Keratinocyte (primary cell): Measurements from ENCODE around the gene CDH13. TPM values are rescaled to one million over a fixed set of nuclear protein-coding genes. Genes with fewer than 3 reads are reported as not detected.

ENCODE experiments used
- DNase-seq: peaks from one replicate; pipeline ENCODE4 v3.0.0-alpha.2; 2011; ENCODE audit warnings: low read depth, missing footprints, low spot score
- FAIRE-seq: peaks from 2 replicates; lab custom pipeline; 2011; peaks lifted over from hg19 to GRCh38; lab: Jason Lieb, UNC
- H2AFZ ChIP-seq: 2 replicates; pipeline ENCODE4 v1.6.0; 2012; ENCODE audit warnings: low read length, control low read depth, inconsistent platforms; ENCODE audit not compliant: control insufficient read depth
- H3K27ac ChIP-seq: 2 replicates; pipeline ENCODE4 v1.5.1; 2011; ENCODE audit warnings: low read length; ENCODE audit not compliant: control insufficient read depth, insufficient read depth
- H3K27me3 ChIP-seq: 3 replicates; pipeline ENCODE4 v1.6.0; 2011; ENCODE audit warnings: low read length; ENCODE audit not compliant: control insufficient read depth, insufficient read depth; ENCODE audit errors: extremely low read depth
- H3K36me3 ChIP-seq, 2 experiments: 2 replicates in 1 of 2; 3 replicates in 1 of 2; pipeline ENCODE4 v1.5.1; 2011; ENCODE audit warnings: low read length in 2 of 2, mild to moderate bottlenecking in 1 of 2; ENCODE audit not compliant: control insufficient read depth in 2 of 2, insufficient read depth in 2 of 2; ENCODE audit errors: extremely low read depth in 1 of 2
- H3K4me1 ChIP-seq: 3 replicates; pipeline ENCODE4 v1.5.1; 2011; ENCODE audit warnings: low read length; ENCODE audit not compliant: control insufficient read depth, insufficient read depth; ENCODE audit errors: extremely low read depth
- H3K4me2 ChIP-seq: 3 replicates; pipeline ENCODE4 v1.6.0; 2011; ENCODE audit warnings: low read depth, low read length; ENCODE audit not compliant: control insufficient read depth, insufficient read depth; ENCODE audit errors: extremely low read depth
- H3K4me3 ChIP-seq, 3 experiments: fragments of 200-600 bp in 1 of 3; sonication (generic) in 1 of 3; 2 replicates in 2 of 3; 3 replicates in 1 of 3; pipeline ENCODE4 v1.5.1; 2011 to 2016; ENCODE audit warnings: low read length in 3 of 3, mild to moderate bottlenecking in 3 of 3, control low read depth in 2 of 3, inconsistent platforms in 1 of 3, low read depth in 1 of 3, mixed read lengths in 1 of 3, mixed run types in 1 of 3, moderate library complexity in 1 of 3; ENCODE audit not compliant: control insufficient read depth in 2 of 3, insufficient read depth in 2 of 3; ENCODE audit errors: extremely low read depth in 1 of 3
- H3K79me2 ChIP-seq: 2 replicates; pipeline ENCODE4 v1.6.0; 2012; ENCODE audit warnings: low read length; ENCODE audit not compliant: control insufficient read depth, insufficient read depth
- H3K9ac ChIP-seq: 3 replicates; pipeline ENCODE4 v1.6.0; 2011; ENCODE audit warnings: low read length; ENCODE audit not compliant: control insufficient read depth, insufficient read depth; ENCODE audit errors: extremely low read depth
- H3K9me1 ChIP-seq: 3 replicates; pipeline ENCODE4 v1.6.0; 2011; ENCODE audit warnings: low read length; ENCODE audit not compliant: control insufficient read depth, insufficient read depth; ENCODE audit errors: extremely low read depth
- H3K9me3 ChIP-seq: 2 replicates; pipeline ENCODE4 v1.5.1; 2012; ENCODE audit warnings: low read depth, low read length; ENCODE audit not compliant: control insufficient read depth
- H4K20me1 ChIP-seq: 3 replicates; pipeline ENCODE4 v1.6.0; 2011; ENCODE audit warnings: low read length; ENCODE audit not compliant: control insufficient read depth, insufficient read depth; ENCODE audit errors: extremely low read depth
- CTCF ChIP-seq, 3 experiments: IDR thresholded peaks in 1 of 3; conservative IDR thresholded peaks in 1 of 3; optimal IDR thresholded peaks in 1 of 3; 2 replicates in 2 of 3; 3 replicates in 1 of 3; pipeline versions ENCODE3 to v1.5.1; 2011; ENCODE audit warnings: low read length in 3 of 3, mild to moderate bottlenecking in 3 of 3, moderate library complexity in 2 of 3, control low read depth in 1 of 3, inconsistent platforms in 1 of 3; ENCODE audit not compliant: insufficient read depth in 2 of 3; ENCODE audit errors: extremely low read depth in 1 of 3
- EZH2 ChIP-seq: IDR thresholded peaks from one replicate; pipeline ENCODE4 v1.6.1; 2012; ENCODE audit warnings: inconsistent platforms, mild to moderate bottlenecking, low read length, moderate library complexity
- dilution Hi-C: fragments of 300-500 bp; cut with MboI; formaldehyde crosslinking; loops from one replicate; pipeline ENCODE4 v1.7.0; 2020; ENCODE audit warnings: low sequenced_read_pairs; ENCODE audit not compliant: extremely low pct_ligation_motif_present
- polyA plus RNA-seq, 5 experiments: library from polyadenylated mRNA; depleted of rRNA in 3 of 5; stranded (reverse) in 3 of 5; stranded (forward) in 1 of 5; unstranded in 1 of 5; fragments of >200 nt; gene quantifications; 1 replicate in 1 of 5; 2 replicates in 3 of 5; 3 replicates in 1 of 5; pipeline versions ENCODE4 v1.2.1 to v1.2.3, GENCODE V29; 2011 to 2012; ENCODE audit warnings: missing spikeins in 2 of 5, low read depth in 1 of 5, low replicate concordance in 1 of 5

Gene CDH13
- polyA plus RNA-seq, 1 donor (not counting 4 experiments of a cell fraction or from before 2014, with no cell fraction given): 111 TPM

GRCh38 chr16:82784573-82784968 is 157.8 kb downstream of the CDH13 start:
- no peaks in the 10 kb centered on the region for H3K9me1 ChIP-seq
- no peak for FAIRE-seq
- H3K36me3 ChIP-seq: peaks cover 0 to 5% of the 10 kb centered on the region in 2 experiments
- no peak for DNase-seq
- TF ChIP-seq CTCF (optimal IDR thresholded peaks at IDR 0.05 in 1 of 3, IDR thresholded peaks at IDR 0.05 in 1 of 3, conservative IDR thresholded peaks at IDR 0.05 in 1 of 3; ENCODE audit: extremely low read depth in 1 of 3, insufficient read depth in 2 of 3, low read length in 3 of 3) (no peak), EZH2 (no peak)
- no peak overlapping the region for H3K4me3 ChIP-seq
- dilution Hi-C loops: no loop called here
- H3K4me1 ChIP-seq: no peaks in the 10 kb centered on the region
- no peaks in the 10 kb centered on the region for H3K9me3 ChIP-seq
- H4K20me1 ChIP-seq: peaks cover 8% of the 10 kb centered on the region
- no peaks in the 10 kb centered on the region for H3K27me3 ChIP-seq
- peaks cover 8% of the 10 kb centered on the region for H3K79me2 ChIP-seq
- no peak overlapping the region for H3K9ac ChIP-seq
- H3K27ac ChIP-seq: no peak overlapping the region
- H3K4me2 ChIP-seq: no peak overlapping the region
- no peak overlapping the region for H2AFZ ChIP-seq

- H4K20me1 ChIP-seq: peaks cover 3% of the 10 kb centered on the region
- no peaks in the 10 kb centered on the region for H3K27me3 ChIP-seq
- dilution Hi-C loops: no loop called here
- no peaks in the 10 kb centered on the region for H3K9me3 ChIP-seq
- H2AFZ ChIP-seq: no peak overlapping the region
- H3K4me1 ChIP-seq: no peaks in the 10 kb centered on the region
- H3K4me2 ChIP-seq: no peak overlapping the region
- DNase-seq: no peak
- peaks cover under 1% of the 10 kb centered on the region for H3K79me2 ChIP-seq
- no peak overlapping the region for H3K4me3 ChIP-seq
- no peak overlapping the region for H3K27ac ChIP-seq
- TF ChIP-seq CTCF (optimal IDR thresholded peaks at IDR 0.05 in 1 of 3, IDR thresholded peaks at IDR 0.05 in 1 of 3, conservative IDR thresholded peaks at IDR 0.05 in 1 of 3; ENCODE audit: extremely low read depth in 1 of 3, insufficient read depth in 2 of 3, low read length in 3 of 3) (no peak), EZH2 (no peak)
- no peaks in the 10 kb centered on the region for H3K9me1 ChIP-seq
- H3K9ac ChIP-seq: no peak overlapping the region
- H3K36me3 ChIP-seq: peaks cover 2 to 5% of the 10 kb centered on the region in 2 experiments
- no peak for FAIRE-seq
Measured at GRCh38 chr16:82788225-82788624, 161.5 kb downstream of the CDH13 start.
